Measurements from ENCODE around the gene SLIT3.

Gene SLIT3

GRCh38 chr5:169243651-169244422 lies 57.1 kb downstream of the SLIT3 start:
- H3K4me3 ChIP-seq (ENCODE audit: insufficient read depth, low read length, poor library complexity, severe bottlenecking), result no peak overlapping the region
- no peaks in the 10 kb centered on the region for H3K27me3 ChIP-seq (ENCODE audit: low read length)
- no peaks in the 10 kb centered on the region for H3K79me2 ChIP-seq (ENCODE audit: insufficient read depth, low read length)
- H3K9me2 ChIP-seq (replicated peaks; ENCODE audit: insufficient read depth, low read length), result no peaks in the 10 kb centered on the region; the same call in 1 of the 2 replicates
- no peaks in the 10 kb centered on the region for H3F3A ChIP-seq (ENCODE audit: insufficient read depth)
- H2AFZ ChIP-seq (ENCODE audit: low read depth, low read length, severe bottlenecking), result no peak overlapping the region
- H3K36me3 ChIP-seq (ENCODE audit: low read length), result no peaks in the 10 kb centered on the region
- no peak overlapping the region for H3K4me2 ChIP-seq (ENCODE audit: low read depth, low read length, poor library complexity, severe bottlenecking)
- no peaks in the 10 kb centered on the region for H4K20me1 ChIP-seq (ENCODE audit: low read depth, low read length)
- H3K27ac ChIP-seq (ENCODE audit: low read depth, low read length), result no peak overlapping the region
- H3K9ac ChIP-seq (ENCODE audit: low read length), result no peak overlapping the region
- no peak for TF ChIP-seq CTCF (IDR thresholded peaks at IDR 0.05; ENCODE audit: insufficient read depth, low read length, poor library complexity, severe bottlenecking)
- TF ChIP-seq EZH2phosphoT487 (conservative IDR thresholded peaks at IDR 0.05; ENCODE audit: low read length), result no peak
- H3K9me3 ChIP-seq (ENCODE audit: insufficient read depth, low read length), result no peaks in the 10 kb centered on the region

GRCh38 chr5:169242849-169243186 lies 58.1 kb downstream of the SLIT3 start:
- Histone ChIP-seq H3K27me3 (ENCODE audit: low read length) (no peaks in the 10 kb centered on the region; the same call in 1 of the 2 replicates), H2AFZ (ENCODE audit: low read depth, low read length, severe bottlenecking) (no peak overlapping the region), H3K9me2 (replicated peaks; ENCODE audit: insufficient read depth, low read length) (no peaks in the 10 kb centered on the region), H3K79me2 (ENCODE audit: insufficient read depth, low read length) (no peaks in the 10 kb centered on the region), H3K36me3 (ENCODE audit: low read length) (no peaks in the 10 kb centered on the region), H3K9ac (ENCODE audit: low read length) (no peak overlapping the region), H3K4me3 (ENCODE audit: insufficient read depth, low read length, poor library complexity, severe bottlenecking) (no peak overlapping the region), H3K9me3 (ENCODE audit: insufficient read depth, low read length) (no peaks in the 10 kb centered on the region), H3F3A (ENCODE audit: insufficient read depth) (no peaks in the 10 kb centered on the region), H4K20me1 (ENCODE audit: low read depth, low read length) (no peaks in the 10 kb centered on the region), H3K27ac (ENCODE audit: low read depth, low read length) (no peak overlapping the region), H3K4me2 (ENCODE audit: low read depth, low read length, poor library complexity, severe bottlenecking) (no peak overlapping the region)
- TF ChIP-seq EZH2phosphoT487 (conservative IDR thresholded peaks at IDR 0.05; ENCODE audit: low read length) (no peak), CTCF (IDR thresholded peaks at IDR 0.05; ENCODE audit: insufficient read depth, low read length, poor library complexity, severe bottlenecking) (no peak)

- no peaks in the 10 kb centered on the region for H3F3A ChIP-seq (ENCODE audit: insufficient read depth)
- no peak overlapping the region for H3K4me3 ChIP-seq (ENCODE audit: insufficient read depth, low read length, poor library complexity, severe bottlenecking)
- H3K36me3 ChIP-seq (ENCODE audit: low read length), result no peaks in the 10 kb centered on the region
- no peaks in the 10 kb centered on the region for H3K79me2 ChIP-seq (ENCODE audit: insufficient read depth, low read length)
- H3K9me2 ChIP-seq (replicated peaks; ENCODE audit: insufficient read depth, low read length), result no peaks in the 10 kb centered on the region
- no peaks in the 10 kb centered on the region for H3K9me3 ChIP-seq (ENCODE audit: insufficient read depth, low read length)
- no peaks in the 10 kb centered on the region for H4K20me1 ChIP-seq (ENCODE audit: low read depth, low read length)
- no peak overlapping the region for H3K27ac ChIP-seq (ENCODE audit: low read depth, low read length)
- no peak overlapping the region for H2AFZ ChIP-seq (ENCODE audit: low read depth, low read length, severe bottlenecking)
- H3K9ac ChIP-seq (ENCODE audit: low read length), result no peak overlapping the region
- no peak for TF ChIP-seq CTCF (IDR thresholded peaks at IDR 0.05; ENCODE audit: insufficient read depth, low read length, poor library complexity, severe bottlenecking)
- TF ChIP-seq EZH2phosphoT487 (conservative IDR thresholded peaks at IDR 0.05; ENCODE audit: low read length), result no peak
- H3K4me2 ChIP-seq (ENCODE audit: low read depth, low read length, poor library complexity, severe bottlenecking), result no peak overlapping the region
- H3K27me3 ChIP-seq (ENCODE audit: low read length), result no peaks in the 10 kb centered on the region; the same call in 1 of the 2 replicates
Observed at GRCh38 chr5:169242175-169242848, 58.6 kb downstream of the SLIT3 start.

All from SU-DHL-6 (cell line).